ENCODE measurements around the gene CFAP90.

DNA sequence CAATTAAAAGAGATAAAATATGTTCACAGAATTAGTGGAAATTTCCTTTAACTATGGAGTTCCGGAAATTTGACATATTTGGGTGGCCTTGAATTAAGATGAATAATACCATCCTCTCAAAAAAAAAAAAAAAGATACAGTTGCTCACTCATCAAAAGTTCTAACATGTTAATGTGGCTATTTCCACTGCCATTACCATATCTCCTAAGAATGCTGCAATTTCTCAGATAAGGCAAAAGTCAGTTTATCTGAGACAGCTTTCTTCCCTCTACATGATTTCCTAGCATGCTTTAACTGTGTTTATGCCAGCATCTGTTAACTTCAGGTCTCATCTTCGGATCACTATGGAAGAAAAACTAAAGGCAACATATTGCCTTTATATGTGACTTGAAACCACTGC, 15.3 kb upstream of the CFAP90 start:
- TF ChIP-seq, protein P1, sequence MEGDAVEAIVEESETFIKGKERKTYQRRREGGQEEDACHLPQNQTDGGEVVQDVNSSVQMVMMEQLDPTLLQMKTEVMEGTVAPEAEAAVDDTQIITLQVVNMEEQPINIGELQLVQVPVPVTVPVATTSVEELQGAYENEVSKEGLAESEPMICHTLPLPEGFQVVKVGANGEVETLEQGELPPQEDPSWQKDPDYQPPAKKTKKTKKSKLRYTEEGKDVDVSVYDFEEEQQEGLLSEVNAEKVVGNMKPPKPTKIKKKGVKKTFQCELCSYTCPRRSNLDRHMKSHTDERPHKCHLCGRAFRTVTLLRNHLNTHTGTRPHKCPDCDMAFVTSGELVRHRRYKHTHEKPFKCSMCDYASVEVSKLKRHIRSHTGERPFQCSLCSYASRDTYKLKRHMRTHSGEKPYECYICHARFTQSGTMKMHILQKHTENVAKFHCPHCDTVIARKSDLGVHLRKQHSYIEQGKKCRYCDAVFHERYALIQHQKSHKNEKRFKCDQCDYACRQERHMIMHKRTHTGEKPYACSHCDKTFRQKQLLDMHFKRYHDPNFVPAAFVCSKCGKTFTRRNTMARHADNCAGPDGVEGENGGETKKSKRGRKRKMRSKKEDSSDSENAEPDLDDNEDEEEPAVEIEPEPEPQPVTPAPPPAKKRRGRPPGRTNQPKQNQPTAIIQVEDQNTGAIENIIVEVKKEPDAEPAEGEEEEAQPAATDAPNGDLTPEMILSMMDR (IDR thresholded peaks at IDR 0.05) = no peak
- TF ChIP-seq NR3C1 (IDR thresholded peaks at IDR 0.05) (no peak), POLR2A (IDR thresholded peaks at IDR 0.05; ENCODE audit: low read length) (no peak), HDAC2 (IDR thresholded peaks at IDR 0.05) (no peak), EP300 (IDR thresholded peaks at IDR 0.05) (no peak), MYC (IDR thresholded peaks at IDR 0.05; ENCODE audit: borderline replicate concordance, low read length) (no peak), CHD4 (IDR thresholded peaks at IDR 0.05; ENCODE audit: borderline replicate concordance) (no peak), KDM1A (IDR thresholded peaks at IDR 0.05; ENCODE audit: low read depth) (no peak), CHD2 (IDR thresholded peaks at IDR 0.05; ENCODE audit: low read length, partially characterized antibody) (no peak), ZNF302 (CRISPR knock-in tag; IDR thresholded peaks at IDR 0.05) (no peak), FOSL2 (IDR thresholded peaks at IDR 0.05) (no peak), FOSL2 (CRISPR knock-in tag; IDR thresholded peaks at IDR 0.05) (no peak), JUN (IDR thresholded peaks at IDR 0.05) (no peak), EHMT2 (IDR thresholded peaks at IDR 0.05; ENCODE audit: low read depth) (no peak)
- TF ChIP-seq, protein P2, sequence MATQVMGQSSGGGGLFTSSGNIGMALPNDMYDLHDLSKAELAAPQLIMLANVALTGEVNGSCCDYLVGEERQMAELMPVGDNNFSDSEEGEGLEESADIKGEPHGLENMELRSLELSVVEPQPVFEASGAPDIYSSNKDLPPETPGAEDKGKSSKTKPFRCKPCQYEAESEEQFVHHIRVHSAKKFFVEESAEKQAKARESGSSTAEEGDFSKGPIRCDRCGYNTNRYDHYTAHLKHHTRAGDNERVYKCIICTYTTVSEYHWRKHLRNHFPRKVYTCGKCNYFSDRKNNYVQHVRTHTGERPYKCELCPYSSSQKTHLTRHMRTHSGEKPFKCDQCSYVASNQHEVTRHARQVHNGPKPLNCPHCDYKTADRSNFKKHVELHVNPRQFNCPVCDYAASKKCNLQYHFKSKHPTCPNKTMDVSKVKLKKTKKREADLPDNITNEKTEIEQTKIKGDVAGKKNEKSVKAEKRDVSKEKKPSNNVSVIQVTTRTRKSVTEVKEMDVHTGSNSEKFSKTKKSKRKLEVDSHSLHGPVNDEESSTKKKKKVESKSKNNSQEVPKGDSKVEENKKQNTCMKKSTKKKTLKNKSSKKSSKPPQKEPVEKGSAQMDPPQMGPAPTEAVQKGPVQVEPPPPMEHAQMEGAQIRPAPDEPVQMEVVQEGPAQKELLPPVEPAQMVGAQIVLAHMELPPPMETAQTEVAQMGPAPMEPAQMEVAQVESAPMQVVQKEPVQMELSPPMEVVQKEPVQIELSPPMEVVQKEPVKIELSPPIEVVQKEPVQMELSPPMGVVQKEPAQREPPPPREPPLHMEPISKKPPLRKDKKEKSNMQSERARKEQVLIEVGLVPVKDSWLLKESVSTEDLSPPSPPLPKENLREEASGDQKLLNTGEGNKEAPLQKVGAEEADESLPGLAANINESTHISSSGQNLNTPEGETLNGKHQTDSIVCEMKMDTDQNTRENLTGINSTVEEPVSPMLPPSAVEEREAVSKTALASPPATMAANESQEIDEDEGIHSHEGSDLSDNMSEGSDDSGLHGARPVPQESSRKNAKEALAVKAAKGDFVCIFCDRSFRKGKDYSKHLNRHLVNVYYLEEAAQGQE (IDR thresholded peaks at IDR 0.05) = no peak
